Non-pigmented ciliary epithelial cell (primary cell): ENCODE results near the gene SAMM50.
A peak's percentile ranks its signal among the peaks of the same experiment; 100 is the strongest.

Experiments
- DNase-seq: peaks from one replicate; pipeline ENCODE4 v3.0.0-alpha.2; 2010; ENCODE audit warnings: low read depth

SAMM50 gene

DNA sequence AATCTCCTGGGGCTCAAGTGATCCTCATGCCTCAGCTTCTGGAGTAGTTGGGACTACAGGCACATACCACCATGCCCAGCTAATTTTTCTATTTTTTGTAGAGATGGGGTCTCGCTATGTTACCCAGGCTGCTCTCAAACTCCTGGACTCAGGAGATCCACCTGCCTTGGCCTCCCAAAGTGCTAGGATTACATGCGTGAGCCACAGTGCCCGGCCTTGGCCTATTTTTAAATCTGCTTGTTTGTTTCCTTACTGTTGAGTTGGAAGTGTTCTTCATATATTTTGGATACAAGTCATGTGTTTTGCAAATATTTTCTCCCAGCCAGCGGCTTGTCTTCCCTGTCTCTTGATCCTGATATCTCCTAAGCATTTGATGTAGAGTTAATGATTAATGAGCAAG lies 73.8 kb downstream of the SAMM50 start:
- DNase-seq, result no peak

DNA sequence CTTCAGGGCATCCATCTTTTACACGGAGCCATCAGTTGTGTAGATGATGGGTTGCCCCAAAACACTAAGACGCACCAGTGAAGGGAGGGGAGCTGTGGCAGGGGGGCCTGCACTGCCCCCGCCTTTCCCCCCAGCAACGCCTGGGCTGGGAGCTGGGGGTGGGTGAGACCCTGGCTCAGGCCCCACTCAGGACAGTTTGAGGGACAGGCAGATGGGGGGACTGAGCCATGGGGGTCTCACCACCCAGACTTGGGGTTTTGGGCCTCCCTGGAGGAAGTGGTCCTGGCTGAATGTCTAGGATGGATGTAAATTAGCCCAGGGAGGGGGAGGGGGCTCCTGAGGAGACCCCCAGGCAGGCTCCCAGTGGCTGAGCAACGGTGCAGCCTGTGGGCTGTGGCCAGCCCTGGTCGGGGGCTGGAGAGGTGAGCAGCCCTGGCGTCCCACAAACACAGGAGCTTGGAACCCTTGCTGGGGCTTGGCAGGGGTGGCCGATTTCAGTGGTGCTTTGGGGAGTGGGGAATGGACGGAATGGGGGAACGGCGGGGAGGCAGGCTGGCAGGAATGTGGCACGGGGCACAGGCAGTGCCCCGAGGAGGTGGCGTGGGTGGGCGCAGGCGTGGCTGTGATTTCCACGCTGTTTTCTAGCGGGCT lies 74.9 kb downstream of the SAMM50 start:
- no peak for DNase-seq

DNA sequence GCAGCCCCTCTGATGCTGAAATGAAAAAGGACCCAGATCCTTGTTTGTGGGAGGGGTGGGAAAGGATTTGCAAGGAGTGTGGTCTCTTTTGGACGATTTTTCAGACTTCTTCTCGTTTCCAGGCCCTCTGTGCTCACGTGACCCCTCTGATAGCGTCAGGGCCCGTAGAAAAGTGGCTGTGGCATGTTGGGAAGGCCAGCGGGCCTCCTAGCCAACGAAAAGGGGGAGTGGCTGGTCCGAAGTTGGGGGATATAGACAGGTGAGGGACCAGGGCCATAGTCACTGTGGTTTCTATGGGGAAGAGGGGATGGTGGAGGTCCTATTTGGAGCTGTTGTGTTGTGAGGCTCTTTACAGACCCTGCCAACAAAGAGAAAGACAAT lies 75.5 kb downstream of the SAMM50 start:
- DNase-seq, result no peak

DNA sequence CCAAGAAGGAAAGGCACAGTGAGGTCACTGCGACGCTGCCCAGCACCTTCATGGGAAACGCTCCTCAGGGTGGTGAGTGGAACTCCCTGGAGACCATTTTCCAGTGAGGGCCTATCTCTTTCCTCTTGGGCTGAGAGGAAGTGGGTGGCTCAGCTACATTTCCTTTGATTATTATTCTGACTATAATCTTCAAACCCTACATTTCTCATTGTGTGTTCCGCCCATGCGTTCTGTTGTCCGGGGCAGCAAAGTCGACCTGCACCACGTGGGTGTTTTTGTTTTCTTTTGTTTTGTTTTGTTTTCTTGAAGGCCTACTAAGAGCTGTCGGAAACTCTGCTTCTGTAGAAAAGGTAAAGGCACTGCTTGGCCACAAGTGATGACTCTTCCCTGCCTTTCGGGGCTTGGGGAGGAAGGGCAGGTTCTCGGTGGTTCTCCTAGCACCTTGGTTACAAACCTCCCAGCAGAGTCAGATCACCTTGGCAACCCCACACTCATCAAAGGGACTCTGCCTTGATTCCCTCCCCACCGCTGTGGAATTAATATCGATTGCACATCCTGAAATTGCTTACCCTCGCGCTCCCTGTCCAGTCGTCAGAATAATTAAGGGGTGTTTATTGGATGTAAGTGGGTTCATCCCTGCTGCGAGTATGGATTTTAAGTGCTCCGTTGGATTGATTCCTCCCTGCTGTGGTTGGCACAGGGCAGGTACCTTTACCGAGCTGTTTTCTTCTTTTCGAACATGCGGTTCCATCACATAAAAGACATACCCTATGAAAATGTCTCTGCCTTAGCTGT lies 76.1 kb downstream of the SAMM50 start:
- no peak for DNase-seq

DNA sequence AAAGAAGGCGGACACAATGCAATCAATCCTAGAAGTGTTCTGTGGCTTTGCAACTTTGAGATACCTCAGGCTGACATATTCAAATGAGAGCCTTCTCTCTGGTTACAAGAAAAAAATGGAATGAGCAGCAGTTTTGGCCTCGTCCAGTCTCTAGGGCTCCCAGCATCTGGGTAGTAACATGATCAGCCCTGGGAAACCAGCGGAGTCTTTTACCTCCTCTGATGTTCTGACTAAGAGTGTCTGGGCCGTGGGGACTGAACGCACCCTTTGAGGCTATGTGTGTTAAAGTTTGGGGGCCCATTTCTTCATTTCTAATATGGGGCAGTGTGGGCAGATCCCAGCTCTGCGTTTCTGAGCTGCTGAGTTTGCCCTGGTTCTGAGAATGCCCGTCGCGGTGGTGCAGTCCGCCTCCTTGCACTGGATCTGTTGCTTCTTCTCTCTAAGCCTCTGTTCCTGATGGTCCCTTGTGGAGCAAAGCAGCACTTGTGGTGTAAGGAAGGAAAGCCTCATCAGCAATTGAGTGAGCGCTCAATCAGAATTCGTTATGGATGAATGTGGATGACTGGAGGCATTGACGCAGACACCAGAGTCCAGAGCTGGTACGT lies 77.0 kb downstream of the SAMM50 start:
- DNase-seq, result no peak

DNA sequence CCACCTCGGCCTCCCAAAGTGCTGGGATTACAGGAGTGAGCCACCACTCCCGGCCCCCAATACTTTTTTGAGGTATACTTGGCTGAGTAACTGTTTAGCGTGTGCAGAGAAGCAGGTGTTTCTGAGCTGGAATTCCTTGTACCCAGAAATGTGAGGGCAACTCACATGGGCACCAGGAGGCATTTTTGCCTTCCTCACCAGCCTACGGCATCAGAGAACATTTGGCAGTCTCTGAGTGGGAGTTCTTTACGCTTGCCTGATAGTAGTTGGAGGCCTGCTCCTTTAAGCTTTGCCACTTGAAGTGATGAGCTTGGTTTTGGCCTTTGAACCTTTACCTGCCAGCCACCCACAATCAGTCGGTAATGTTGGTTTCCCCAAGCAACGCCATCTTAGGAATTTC lies 78.0 kb downstream of the SAMM50 start:
- DNase-seq, result no peak

DNA sequence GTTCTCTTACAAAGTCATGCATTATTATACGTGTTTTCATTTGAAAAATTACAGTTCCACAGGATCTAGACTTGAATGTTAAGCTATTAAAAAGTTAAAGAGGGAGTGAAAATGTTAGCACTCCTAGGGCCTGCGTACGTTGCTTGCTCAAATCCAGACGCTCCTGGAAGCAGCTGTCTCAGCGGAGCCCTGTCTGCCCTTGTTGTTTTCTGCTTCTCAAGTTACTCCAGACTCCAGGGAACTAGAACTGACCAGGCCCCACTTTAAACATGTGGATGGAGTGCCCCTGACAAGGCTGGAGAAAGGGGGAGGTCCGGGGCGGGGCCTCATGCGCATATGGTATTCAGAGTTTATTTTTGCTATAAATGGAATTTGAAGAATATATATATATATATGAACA lies 78.5 kb downstream of the SAMM50 start:
- DNase-seq, result no peak

DNA sequence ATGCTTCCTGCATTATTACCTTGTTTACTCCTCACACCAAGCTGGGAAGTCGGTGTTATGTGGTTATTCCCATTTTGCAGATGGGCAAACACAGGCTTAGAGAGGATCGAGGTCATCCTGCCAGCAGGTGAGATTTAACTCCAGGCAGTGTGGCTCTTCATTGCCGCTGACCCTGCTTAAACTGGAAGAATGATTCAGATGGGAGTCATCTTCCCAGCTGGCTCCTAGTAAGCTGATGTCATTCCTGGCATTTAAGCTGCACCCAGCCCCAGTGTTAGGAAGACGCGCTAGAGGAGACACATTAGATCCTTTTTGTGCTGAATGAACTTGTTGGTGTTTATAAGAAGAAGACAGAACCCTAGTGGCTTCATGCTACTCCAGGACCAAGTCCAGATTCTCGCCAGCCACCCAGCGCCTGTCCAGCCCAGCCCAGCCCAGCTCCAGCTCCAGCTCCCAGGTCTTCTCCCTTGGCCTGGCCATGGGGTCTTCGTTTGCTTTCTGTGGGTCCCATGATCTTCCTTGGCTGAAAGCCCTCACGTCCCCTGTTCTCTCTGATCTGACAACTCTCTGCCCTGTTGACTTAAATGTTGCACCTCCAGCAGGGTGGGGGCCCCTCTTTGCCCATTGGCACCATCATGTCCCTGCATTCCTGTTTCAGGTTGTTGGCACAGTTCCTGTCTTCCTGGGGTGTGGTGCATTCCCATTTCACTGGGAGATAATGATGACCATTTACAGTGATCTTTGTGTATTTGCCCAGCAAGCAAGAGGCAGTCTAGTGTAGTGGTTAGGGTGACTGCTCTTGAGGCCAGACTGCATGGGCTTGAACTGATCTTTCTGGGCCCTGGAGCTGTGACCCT lies 82.5 kb downstream of the SAMM50 start:
- peak; percentile 81 for DNase-seq

DNA sequence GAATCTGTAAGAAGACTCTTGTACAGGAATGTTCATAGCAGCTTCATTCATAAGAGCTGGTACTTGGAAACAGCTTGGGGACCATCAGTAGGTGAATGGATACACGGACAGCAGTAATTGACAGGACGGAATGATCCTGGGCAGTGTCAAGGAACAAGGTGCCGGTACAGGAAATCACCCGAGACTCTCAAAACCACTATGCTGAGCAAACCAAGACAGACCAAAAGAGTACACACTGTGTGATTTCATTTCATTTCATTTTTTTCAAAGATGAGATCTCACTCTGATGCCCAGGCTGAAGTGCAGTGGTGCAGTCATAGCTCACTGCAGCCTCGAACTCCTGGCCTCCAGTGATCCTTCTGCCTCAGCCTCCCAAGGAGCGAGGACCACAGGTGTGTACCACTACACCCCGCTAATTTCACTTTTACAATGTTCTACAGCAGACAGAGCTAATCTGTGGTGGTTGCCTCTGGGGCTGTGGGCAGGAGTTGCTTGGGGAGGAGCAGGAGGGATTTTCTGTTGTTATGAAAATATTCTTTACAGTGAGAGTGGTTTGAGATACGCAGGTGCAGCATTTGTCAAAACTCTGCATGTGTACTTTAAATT lies 84.4 kb downstream of the SAMM50 start:
- no peak for DNase-seq

DNA sequence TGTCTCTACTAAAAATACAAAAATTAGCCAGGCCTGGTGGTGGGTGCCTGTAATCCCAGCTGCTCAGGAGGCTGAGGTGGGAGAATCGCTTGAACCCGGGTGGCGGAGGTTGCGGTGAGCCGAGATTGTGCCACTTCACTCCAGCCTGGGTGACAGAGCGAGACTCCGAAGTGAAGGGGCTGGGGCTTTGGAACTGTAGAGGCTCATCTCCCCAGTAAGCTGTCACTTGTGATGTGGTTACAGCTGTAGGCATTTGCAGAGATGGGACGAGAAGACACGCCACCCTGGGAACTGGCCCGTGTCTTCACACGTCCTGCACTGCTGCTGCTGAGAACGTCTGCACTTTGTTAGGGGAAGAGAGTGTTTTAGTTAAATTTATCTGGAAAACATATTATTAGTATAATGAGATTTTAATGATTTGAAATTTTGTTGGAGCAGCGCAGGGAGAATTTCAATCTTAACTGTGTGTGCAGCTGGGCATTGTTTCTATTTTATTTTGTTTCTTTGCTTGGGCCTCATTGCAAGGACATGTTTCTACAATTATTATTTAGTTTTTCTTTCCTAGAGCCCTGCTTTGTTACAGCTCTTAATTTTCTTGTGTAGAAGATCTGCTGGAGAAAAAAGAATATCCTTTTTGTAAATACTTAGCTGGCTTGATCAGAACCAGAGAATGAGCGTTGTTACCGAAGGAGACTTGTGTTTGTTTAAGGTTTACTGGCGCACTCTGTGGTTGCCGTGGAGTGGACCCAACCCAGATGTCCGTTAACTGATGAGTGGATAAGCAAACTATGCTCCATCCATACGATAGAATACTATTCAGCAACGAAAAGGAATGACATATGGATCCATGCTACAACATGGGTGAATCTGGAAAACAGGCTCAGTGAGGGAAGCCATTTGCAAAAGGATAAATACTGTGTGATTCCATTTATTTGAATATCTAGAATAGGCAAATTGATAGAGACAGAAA lies 87.3 kb downstream of the SAMM50 start:
- no peak for DNase-seq

DNA sequence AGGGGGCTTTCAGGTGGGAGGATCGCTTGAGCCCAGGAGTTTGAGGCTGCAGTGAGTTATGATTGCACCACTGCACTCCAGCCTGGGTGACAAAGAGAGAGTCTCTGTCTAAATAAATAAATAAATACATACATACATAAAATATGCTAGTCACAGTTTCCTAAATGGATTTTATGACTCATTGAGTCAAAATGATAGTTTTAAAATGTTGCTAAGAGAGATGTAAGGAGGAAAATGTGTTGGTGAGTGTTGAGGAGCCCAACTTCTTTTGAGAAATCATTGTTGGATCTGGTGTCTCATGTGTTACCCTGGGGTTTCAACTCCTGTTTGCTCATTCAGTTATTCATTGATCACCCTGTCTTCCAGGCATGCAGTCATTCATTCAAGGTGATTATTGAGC lies 89.9 kb downstream of the SAMM50 start:
- DNase-seq, result no peak
